GM19467 (cell line): ENCODE data around the gene C12orf75.
"Not testable (repeated sequence)": the region's sequence is repeated elsewhere in the genome, so short reads cannot be mapped to it uniquely, and the experiment has no call there.

ENCODE experiments used
- ATAC-seq: cut with Tn5 transposase; IDR thresholded peaks from one replicate; pipeline ENCODE4 v1.9.1; 2021; ENCODE audit warnings: mild to moderate bottlenecking, moderate library complexity; ENCODE audit not compliant: unreplicated experiment

The C12orf75 gene

DNA sequence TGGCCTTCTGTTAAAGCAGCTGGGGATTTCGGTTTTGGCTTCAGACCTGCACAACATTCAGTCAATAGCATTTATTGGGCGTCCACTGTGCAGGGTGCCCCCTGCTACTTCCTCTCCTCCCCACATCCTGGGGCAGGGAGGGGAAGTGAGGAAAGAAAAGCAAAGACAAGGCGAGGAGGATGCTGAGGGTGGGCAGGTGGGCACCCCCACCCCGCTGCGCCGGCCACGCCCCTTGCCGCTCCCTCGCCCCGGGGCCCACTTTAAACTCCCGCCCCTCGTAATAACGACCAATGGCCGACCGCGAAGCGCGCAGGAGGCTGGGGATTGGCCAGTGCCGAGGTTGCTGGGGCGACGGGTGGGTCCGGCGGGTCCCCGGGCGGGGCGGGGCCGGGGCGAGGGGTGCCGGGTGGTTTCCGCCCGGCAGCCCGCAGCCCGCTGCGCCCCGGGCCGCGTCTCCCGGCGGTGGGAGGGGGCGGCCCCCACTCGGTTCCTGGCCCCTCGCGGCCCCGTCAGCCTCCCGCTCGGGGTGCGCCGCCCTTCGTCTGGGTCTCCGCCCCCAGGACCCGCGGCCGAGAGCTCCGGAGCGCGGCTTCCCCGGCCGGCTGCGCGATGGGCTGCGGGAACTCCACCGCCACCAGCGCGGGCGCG, at the start of gene C12orf75:
C12orf75 (plus strand) TSS at position 409 of the 648 bp plus-strand sequence; CDS start at position 610, 201 bp downstream.
- peak; percentile 75 for ATAC-seq

DNA sequence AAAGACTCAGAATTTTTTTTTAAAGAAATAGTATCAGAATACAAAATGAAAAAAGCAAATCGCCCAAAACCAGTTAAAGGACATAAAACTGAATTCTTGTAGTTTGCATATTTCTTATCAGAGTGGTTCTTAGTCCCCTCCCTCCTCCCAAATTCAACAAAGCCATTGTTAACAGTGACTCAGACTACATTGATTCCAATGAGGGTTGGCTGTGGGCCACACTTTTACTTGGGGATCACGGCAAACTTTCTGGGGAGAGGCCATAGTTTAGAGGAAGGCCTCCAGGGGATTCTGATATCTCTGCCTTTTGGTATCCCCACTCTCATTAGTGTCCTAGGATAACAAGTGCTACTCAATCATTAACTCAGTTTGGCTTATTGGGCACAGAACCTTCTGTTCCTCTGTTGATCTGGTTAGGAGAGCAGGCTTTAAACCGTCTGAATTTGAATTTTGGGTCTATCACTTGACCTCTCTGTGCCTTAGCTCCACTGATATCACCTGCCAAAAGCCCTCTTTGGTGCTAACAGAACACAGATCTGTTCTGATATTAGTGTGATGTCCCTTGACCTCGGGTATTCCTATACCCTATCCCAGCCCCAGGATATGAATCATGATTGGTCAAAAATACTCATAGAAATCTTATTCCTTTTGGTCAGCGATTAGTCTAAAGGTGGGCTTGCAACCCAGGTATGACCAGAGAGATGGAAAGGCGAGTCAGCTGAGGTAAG, 49.4 kb upstream of the C12orf75 start:
- no peak for ATAC-seq

DNA sequence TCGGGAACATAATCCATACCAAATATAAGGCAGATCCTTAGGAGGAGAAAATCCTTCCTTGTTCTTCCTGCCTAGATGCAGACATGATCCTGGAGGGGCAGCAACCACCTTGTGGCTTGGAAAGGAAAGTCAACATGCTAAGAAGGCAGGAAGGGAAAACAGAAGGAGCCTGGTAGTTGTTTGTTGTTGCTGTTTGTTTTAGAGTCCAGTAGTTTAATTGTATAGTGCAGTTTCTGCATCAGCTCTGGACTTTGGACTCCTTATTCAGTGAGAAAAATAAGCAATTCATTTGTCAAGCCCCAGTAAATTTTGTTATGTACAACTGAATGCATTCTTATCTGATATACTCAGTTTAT, 48.8 kb upstream of the C12orf75 start:
- ATAC-seq = no peak

DNA sequence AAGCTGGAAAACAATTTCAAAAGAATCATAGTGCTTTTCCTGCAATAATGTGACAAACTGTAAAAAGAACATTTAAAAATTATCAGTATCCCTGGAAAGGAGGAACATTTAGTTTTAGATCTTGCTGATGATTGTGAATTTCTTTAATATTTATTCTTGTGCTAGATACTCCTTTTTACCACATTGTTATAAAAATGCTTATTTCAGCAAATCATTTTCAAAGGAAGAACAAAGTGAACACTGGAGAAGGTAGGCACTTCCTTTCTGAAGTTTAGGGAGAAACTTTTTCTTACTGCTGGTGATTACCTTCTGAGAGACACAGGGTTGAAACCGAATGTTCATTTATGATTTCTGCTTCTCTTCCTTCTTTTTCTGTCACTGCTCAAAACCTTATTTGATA, 45.1 kb upstream of the C12orf75 start:
- no peak for ATAC-seq

DNA sequence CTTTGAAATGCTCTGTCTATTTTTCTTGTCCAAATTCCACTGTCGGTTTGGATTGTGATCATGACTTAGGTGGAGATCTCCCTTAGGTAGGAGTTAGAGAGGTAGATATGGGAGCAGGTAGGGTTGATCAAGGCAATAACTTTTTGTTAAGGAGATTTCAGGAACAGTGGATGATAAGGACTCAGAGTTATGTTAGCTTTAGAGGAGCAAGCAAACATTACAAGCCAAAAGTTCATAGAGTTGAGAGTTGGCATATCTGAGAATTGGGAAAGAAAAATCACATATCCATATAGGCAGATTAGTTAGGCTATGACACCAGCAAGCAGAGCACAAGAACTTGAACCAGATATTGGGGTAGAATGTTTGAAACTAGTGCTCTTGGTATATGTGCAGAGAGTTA, 43.1 kb upstream of the C12orf75 start:
- no peak for ATAC-seq

DNA sequence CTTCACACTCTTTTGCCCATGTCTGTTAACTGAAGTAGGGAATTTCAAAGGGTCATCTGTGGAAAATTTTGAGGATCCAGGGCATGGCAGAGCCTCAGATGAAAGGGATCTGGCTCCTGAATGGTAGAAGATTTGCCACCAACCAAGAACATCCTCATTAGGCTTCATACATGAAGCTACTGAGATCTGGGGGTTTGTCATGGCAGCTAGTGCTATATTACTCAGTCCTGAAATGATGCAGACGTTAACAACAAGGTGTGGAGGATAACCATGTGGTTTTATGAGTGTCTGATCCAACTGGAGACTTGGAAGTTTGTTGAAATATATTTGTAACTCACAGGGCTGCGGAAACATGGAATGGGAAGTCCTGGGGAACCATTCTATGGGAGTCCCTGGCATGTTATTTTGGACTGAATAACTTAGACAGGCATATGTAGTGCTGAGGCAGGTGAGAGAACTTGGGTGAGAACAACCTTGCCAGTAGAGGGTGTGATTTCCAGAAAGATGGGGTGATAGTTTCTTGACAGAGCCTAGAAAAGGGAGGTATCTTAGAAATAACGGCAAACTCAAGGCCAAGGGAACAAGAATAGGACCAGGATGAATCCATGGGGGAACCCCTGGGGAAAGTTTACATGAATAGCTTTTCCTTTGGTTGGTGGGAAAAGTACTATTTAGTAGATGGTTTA, 42.0 kb upstream of the C12orf75 start:
- ATAC-seq = no peak

DNA sequence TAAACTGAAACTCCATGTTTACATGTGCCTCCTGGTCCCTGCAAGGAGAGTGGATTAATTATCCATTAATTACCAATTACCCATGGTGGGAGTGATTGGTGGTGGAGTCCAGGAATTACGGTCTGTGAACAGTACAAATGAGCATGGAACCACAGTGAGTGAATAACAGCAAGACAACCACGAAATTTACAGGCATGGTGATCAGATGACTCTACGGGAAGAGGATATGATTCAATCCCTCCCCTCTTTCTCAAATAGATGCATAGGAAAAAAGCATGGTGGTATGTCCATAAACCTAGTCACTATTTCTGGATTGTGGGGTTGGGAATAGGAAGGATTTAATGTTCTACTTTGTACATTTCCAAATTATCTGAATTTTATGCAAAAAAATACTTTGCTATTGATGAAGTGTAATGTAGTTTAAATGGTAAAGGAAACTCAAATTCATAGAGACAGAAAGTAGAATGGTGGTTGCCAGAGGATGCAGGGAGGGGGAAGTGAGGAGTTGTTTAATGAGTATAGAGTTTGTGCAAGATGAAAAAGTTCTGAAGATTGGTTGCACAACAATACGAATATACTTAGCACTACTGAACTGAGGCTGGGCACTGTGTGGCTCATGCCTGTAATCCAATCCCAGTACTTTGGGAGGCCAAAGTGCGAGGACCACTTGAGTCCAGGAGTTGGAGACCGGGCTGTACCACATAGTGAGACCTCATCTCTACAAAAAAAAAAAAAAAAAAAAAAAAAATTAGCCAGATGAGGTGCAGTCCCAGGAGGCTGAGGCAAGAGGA, 41.2 kb upstream of the C12orf75 start:
- no peak for ATAC-seq

DNA sequence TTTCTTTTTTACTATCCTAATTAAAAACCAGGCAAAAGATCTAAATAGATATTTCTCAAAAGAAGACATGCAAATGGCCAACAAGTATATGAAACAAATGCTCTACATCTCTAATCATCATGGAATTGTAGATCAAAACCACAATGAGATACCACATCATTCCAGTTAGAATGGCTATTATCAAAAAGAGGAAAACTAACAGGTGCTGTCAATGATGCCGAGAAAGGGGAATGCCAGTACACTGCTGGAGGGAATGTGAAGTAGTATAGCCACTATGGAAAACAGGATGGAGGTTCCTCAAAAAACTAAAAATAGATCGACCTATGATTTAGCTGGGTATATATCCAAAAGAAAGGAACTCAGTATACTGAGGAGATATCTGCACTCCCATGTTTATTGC, 39.0 kb upstream of the C12orf75 start:
- ATAC-seq = no peak

DNA sequence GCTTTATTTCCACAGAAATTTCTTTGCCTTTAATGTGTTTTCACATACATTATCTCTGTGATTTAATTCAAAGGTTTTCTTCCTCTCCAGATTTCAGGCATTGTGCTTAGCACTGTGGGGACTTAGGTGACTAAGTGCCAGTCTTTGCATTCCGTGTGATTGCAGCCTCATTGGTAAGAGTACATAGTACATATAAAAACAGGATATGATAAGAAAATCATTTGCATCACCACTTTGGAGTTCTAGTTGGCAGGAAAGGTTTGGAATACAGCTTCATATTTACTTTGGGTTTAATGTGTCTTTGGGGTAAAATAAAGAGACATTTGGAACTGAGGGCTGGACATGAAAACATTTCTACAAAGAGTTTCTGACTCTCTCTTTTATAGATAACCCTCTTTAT, 37.8 kb upstream of the C12orf75 start:
- ATAC-seq = no peak

DNA sequence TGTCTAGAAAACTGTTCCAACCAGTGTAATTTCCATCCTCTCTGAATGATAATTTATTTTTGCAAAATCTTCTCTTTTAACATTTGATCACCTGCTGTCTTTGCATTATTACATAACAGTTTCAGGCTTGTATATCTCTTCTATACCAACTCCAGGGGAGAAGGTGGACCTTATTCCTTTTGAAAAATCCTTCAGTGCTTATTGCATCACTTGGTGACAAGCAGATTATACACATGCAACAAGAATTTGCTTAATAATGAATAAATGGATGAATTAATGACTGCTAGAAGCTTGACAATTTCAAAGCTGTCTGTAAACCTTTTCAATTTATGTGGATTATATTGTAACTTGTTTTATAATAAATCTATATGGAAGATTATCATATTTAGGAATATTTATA, 37.3 kb upstream of the C12orf75 start:
- ATAC-seq = no peak

DNA sequence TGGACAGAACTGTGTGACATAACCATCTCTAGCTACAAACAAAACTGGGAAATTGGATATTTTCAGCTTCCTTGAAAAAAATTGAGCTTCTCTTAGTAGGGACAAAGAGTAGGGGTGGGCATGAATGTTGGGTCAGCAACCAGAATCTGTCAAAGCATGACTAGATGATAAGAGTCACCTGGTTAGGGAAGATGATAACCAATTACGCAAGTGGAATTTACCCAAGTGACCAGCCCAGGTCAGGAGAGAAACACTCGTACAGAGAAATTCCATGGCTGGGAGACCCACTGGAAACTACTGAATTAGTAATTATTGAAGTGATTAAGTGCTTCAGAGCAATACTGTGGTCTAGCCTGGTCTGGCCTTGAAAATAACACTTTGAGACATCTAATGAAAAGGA, 36.3 kb upstream of the C12orf75 start:
- ATAC-seq = no peak

DNA sequence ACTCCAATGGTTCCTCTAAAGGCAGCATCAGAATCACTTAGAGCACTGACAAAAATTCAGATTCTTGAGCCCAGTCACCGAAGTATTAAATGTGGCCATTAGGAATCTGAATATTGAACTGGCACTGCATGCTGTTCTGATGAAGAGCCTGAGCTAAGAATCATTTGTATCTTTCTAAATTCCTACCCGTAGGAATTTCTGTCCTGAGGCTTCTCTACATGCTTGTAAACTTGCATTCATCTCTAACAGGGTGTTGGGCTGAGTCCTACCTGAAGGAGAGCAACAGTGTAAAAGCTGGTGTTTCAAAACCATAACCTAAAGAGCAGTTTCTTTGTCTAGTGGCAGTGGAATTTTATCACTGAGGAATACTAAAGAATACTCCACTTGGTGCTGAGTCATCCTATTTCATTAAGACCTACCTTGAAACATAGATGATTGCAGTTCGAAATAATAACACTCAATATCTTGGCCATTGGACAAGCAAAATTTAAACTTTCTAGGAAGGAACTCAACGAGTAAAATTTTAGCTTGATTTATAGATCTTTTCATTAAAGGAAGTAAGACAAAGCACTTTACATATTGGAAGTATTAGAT, 35.5 kb upstream of the C12orf75 start:
- ATAC-seq = no peak

DNA sequence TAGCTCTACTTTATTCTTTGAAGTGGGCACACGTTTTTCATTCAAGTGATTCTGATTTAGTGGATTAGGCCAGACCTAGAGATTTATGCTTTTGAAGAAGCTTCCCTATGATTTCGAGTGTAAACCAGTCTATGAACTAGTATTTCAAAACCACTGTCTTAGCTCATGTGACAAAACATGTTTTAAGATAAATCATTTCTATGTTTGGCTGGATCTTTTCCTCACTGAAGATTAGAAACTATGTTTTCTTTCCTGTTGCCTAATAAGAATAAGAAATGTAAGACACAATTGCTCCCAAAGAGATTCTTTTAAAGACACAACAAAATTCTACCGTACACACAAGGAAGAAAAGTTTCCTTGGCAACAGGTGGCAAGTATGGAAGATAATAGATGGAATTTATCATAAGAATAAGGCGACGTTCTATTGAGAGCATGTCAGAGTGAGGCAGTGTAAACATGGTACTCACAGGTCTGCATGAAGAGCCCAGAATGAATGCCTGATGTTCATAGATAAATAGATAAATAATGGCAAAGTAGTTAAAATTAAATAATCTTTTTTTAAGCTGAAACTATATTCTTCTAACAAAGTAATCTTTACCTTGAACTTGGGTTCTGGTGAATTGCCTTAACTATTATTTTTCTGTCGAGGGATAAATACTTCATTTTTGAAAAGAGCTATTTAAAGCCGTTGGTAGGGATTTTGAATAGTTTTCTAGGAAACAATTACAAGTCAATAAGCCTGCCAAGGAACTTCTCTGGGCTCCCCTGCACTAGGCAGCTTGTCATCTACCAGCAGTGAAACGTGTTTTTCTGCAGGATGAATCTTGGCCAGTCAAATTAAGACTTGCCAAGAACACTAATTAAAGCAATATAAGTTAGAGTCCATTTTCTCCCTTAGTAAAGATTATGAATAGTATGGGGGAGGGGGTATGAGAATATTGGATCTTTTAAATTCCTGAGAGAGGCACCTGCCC, 34.1 kb upstream of the C12orf75 start:
- ATAC-seq = no peak

DNA sequence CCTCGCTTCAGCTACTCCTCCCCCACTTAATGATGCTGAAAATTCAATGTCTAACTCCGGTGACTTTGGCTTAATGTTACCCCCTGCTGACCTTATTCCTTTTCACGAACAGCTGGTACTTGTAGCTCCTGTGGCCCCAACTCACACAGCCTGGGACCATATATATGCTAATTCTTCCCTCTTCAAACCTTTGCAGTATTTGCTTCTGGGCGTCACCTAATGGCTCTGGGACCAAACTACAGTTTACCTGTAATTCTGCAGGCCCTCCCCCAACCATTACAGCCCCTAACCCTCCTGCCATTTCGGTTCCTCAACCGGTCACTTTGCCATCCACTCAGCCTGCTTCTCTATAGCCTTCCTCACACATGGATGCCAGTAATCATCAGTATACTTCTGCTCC, 29.6 kb upstream of the C12orf75 start:
- no peak for ATAC-seq

DNA sequence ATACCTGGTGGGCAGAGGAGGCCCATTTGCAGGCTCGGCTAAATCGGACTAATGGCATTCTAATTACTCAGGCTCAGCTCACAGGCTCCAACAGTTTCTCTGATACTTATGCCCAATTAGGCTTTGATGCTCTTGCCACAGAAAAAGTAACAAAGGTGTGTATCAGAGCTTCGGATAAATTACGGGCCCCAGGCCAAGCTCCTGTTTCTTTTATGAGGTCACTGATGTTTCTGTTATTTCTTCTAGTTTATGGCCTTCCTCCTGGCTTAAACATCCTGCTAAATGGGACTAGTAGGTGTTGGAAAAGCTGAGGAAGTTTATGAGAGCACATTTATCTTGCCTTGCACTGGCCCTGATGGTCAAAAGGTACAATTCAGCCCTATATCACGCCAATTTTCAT, 28.8 kb upstream of the C12orf75 start:
- ATAC-seq = no peak

DNA sequence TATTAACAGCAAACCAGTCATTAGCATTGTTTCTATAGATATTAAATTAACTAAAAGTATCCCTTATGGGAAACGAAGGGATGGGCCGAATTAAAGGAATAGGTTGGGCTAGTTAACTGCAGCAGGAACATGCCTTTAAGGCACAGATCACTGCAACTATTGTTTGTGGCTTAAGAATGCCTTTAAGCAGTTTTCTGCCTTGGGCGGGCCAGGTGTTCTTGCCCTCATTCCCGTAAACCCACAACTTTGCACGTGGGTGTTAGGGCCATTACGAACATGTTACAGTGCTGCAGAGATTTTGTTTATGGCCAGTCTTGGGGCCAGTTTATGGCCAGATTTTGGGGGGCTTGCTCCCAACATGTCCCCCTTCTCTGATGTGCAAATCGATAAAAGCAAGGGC, 27.5 kb upstream of the C12orf75 start:
- ATAC-seq = not testable (repeated sequence)

DNA sequence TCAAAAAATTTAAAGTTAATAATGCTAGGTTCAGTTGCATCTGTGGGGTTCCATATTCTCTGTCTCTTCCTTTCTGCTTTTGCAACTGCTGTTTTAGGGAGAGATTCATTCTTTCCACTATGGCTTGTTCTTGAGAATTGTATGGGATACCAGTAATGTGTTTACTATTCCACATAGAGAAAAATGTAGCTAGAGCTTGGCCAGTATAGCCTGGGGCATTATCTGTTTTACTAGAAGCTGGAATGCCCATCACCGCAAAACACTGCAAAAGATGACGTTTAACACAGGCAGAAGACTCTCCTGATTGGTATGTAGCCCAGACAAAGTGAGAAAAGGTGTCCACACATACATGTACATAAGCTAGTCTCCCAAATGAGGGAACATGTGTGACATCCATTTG, 25.9 kb upstream of the C12orf75 start:
- ATAC-seq = not testable (repeated sequence)

DNA sequence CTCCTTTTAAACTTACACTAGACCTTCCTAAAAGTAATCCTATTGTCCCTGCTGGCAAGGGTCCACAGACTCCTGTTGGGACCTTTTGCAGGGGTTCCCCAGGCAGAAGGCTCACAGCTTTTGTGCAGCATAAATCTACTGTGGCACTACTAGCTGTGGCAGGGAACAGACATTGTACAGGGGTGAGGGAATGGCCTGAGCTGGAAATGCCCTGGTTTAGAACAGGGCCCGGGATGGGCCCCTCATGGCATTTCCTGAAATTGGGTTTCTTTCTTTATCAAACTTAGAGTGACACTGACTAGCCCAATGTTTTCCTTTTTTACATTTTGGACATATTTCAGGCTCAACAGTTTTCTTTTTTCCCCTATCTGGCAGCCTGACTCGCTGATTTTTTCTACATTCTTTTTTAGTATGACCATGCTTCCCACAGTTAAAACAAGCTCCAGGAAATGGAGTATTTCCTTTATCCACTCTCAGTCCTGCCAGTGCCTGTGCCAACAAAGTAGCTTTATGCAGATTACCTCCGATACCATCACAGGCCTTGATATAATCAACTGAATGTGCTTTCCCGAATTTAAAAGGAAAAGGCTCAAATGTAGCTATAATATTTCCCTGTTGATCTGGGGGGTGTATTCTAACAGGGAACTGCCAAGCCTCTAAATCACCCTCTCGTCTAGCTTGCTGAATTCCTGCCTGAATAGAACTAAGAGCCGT, 22.7 kb upstream of the C12orf75 start:
- not testable (repeated sequence) for ATAC-seq

DNA sequence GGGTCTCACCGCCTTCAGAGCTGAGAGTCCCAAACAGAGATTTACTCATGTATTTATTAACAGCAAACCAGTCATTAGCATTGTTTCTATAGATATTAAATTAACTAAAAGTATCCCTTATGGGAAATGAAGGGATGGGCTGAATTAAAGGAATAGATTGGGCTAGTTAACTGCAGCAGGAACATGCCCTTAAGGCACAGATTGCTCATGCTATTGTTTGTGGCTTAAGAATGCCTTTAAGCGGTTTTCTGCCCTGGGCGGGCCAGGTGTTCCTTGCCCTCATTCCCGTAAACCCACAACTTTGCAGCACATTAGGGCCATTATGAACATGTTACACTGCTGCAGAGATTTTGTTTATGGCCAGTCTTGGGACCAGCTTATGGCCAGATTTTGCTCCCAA, 21.7 kb upstream of the C12orf75 start:
- not testable (repeated sequence) for ATAC-seq
